Endodermal cell (in vitro differentiated cells): ENCODE data around the gene RBPJL. TPM values are rescaled to one million over a fixed set of nuclear protein-coding genes. Genes with fewer than 3 reads are reported as not detected.
A peak's percentile ranks its signal among the peaks of the same experiment; 100 is the strongest.

ENCODE experiments used
- DNase-seq: peaks from one replicate; pipeline ENCODE4 v3.0.0-alpha.2; 2017
- H3K27ac ChIP-seq: 2 replicates; pipeline ENCODE4 v1.5.1; 2013; ENCODE audit warnings: mild to moderate bottlenecking, low read depth, low read length, moderate library complexity
- H3K27me3 ChIP-seq: 2 replicates; pipeline ENCODE4 v1.6.1; 2013; ENCODE audit warnings: mild to moderate bottlenecking, low read length, moderate library complexity; ENCODE audit not compliant: insufficient read depth, control insufficient read depth, poor library complexity, severe bottlenecking
- H3K36me3 ChIP-seq: 2 replicates; pipeline ENCODE4 v1.7.0; 2013; ENCODE audit warnings: mild to moderate bottlenecking, low read length, moderate library complexity; ENCODE audit not compliant: control insufficient read depth, insufficient read depth
- H3K4me1 ChIP-seq: one replicate; pipeline ENCODE4 v1.7.0; 2013; ENCODE audit warnings: low read length; ENCODE audit not compliant: control insufficient read depth, insufficient read depth
- H3K4me3 ChIP-seq: 2 replicates; pipeline ENCODE4 v1.5.1; 2013; ENCODE audit warnings: mild to moderate bottlenecking, low read length, moderate library complexity
- H3K9ac ChIP-seq: 2 replicates; pipeline ENCODE4 v1.6.1; 2013; ENCODE audit warnings: mild to moderate bottlenecking, low read length, moderate library complexity; ENCODE audit not compliant: poor library complexity, severe bottlenecking; ENCODE audit errors: extremely low read depth
- H3K9me3 ChIP-seq: 2 replicates; pipeline ENCODE4 v1.6.1; 2013; ENCODE audit warnings: mild to moderate bottlenecking, low read length, moderate library complexity; ENCODE audit not compliant: control insufficient read depth
- H3K27ac Mint-ChIP-seq: 2 replicates; pipeline ENCODE4 v1.8.0; 2020; ENCODE audit warnings: mixed read lengths
- H3K27me3 Mint-ChIP-seq: 2 replicates; pipeline ENCODE4 v1.8.0; 2021; ENCODE audit warnings: mild to moderate bottlenecking, mixed read lengths; ENCODE audit not compliant: insufficient read depth
- H3K36me3 Mint-ChIP-seq: 2 replicates; pipeline ENCODE4 v1.8.0; 2020; ENCODE audit warnings: low read depth, mixed read lengths
- H3K4me1 Mint-ChIP-seq: 2 replicates; pipeline ENCODE4 v1.8.0; 2020; ENCODE audit warnings: mixed read lengths
- H3K4me3 Mint-ChIP-seq: 2 replicates; pipeline ENCODE4 v1.8.0; 2020; ENCODE audit warnings: mild to moderate bottlenecking, moderate library complexity, mixed read lengths
- H3K9me3 Mint-ChIP-seq: 2 replicates; pipeline ENCODE4 v1.8.0; 2020; ENCODE audit warnings: mild to moderate bottlenecking, mixed read lengths
- WGBS, 2 experiments: methylation state at CpG; one replicate each; pipeline versions ENCODE4 v1.1.5 to v1.1.7; 2013; ENCODE audit warnings: missing lambda C conversion rate in 2 of 2, mixed read lengths in 1 of 2; ENCODE audit not compliant: insufficient coverage in 1 of 2, insufficient read length in 1 of 2; 5-methylcytosine and 5-hydroxymethylcytosine counted together
- total RNA-seq, 2 donors: library from RNA; stranded (reverse); fragmentation: NEBNext Ultra II Directional in 1 of 2; extraction: Animal tissue kit (Norgen Biotek cat#: 25700) in 1 of 2; gene quantifications; 2 replicates in 1 of 2; 3 replicates in 1 of 2; pipeline ENCODE4 v1.2.1, GENCODE V29; 2021
- TF ChIP-seq, protein P1 (sequence below): fragments of 200-600 bp; sonication (generic); conservative IDR thresholded peaks from 2 replicates; pipeline ENCODE4 v1.5.0; 2021; ENCODE audit warnings: antibody characterized with exemption, mild to moderate bottlenecking

Gene RBPJL
- total RNA-seq, 2 donors from 2014 or later: not detected

GRCh38 chr20:45359069-45359405, 52.4 kb downstream of the RBPJL start:
- Mint-ChIP-seq H3K4me1 (peaks cover 20% of the 10 kb centered on the region), H3K27me3 (no peaks in the 10 kb centered on the region), H3K4me3 (no peak overlapping the region), H3K27ac (no peak overlapping the region), H3K9me3 (no peaks in the 10 kb centered on the region), H3K36me3 (no peaks in the 10 kb centered on the region)
- Histone ChIP-seq H3K27me3 (no peaks in the 10 kb centered on the region), H3K9ac (no peak overlapping the region), H3K4me3 (no peak overlapping the region), H3K36me3 (no peaks in the 10 kb centered on the region), H3K27ac (no peak overlapping the region), H3K9me3 (no peaks in the 10 kb centered on the region), H3K4me1 (peaks cover 2% of the 10 kb centered on the region)
- 88 to 91% methylated on average over 3 to 7 of the region's 7 CpGs for WGBS, 2 experiments
- TF ChIP-seq, protein P1, sequence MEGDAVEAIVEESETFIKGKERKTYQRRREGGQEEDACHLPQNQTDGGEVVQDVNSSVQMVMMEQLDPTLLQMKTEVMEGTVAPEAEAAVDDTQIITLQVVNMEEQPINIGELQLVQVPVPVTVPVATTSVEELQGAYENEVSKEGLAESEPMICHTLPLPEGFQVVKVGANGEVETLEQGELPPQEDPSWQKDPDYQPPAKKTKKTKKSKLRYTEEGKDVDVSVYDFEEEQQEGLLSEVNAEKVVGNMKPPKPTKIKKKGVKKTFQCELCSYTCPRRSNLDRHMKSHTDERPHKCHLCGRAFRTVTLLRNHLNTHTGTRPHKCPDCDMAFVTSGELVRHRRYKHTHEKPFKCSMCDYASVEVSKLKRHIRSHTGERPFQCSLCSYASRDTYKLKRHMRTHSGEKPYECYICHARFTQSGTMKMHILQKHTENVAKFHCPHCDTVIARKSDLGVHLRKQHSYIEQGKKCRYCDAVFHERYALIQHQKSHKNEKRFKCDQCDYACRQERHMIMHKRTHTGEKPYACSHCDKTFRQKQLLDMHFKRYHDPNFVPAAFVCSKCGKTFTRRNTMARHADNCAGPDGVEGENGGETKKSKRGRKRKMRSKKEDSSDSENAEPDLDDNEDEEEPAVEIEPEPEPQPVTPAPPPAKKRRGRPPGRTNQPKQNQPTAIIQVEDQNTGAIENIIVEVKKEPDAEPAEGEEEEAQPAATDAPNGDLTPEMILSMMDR: no peak
- DNase-seq: no peak

DNA sequence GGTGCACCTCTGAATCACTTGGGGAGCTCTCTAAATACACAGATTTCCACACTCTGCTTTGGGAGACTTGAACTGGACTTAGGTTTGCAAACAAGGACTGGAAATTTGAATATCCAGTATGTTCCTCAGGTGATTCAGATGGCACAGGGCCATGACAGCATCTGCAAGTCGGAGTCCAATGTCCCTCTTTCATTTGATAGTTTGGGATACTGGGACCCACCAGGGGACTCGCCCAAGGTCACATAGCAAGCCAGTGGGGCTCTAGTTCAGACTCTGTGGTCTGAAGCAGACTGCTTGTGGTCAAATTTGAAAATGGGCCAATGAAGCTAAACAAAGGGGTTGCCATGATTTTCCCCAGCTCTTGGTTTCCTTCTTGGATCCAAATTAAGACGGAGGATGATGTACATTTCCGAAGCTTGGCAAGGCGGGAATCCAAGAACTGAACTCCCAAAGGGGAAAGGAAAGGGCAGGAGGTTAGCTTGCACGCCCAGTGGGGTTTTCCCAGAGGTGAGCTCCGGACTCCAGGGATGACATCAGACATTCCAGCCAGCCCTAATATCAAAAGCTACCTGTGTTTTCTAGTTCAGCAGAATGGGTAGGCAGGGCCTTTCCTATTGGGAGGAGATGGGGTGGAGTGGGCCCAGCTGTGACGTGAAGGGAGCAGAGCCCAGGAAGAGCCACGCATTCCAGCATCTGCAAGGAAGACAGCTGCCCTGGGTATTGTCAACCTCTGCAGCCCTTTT, 52.9 kb downstream of the RBPJL start:
- WGBS, 2 experiments: 91 to 96% methylated on average over 8 to 9 of the region's 9 CpGs
- TF ChIP-seq, protein P1: no peak
- Mint-ChIP-seq H3K9me3 (no peaks in the 10 kb centered on the region), H3K4me3 (no peak overlapping the region), H3K27ac (no peak overlapping the region), H3K4me1 (peaks cover 18% of the 10 kb centered on the region), H3K27me3 (no peaks in the 10 kb centered on the region), H3K36me3 (no peaks in the 10 kb centered on the region)
- Histone ChIP-seq H3K4me1 (peaks cover 2% of the 10 kb centered on the region), H3K27ac (no peak overlapping the region), H3K9me3 (no peaks in the 10 kb centered on the region), H3K9ac (no peak overlapping the region), H3K27me3 (no peaks in the 10 kb centered on the region), H3K4me3 (no peak overlapping the region), H3K36me3 (no peaks in the 10 kb centered on the region)
- DNase-seq: peak; percentile 51

DNA sequence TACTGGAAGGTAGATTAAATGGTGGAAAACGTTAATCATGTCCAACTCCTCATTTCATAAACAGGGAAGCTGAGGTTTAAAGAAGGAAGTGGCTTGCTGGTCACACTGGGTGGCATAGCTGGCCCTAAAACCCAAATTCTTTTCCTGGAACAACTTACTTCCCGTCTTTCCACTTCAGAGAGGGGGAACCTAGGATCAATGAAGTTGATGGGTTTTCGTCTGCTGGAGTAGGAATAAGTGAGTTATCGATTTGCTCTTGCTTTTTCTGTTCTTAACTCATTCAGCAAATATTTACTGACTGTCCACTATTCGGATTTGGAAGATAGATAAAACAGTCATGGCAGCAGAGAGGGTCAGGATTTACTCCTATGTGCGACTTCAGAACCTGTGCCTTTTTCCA, 55.2 kb downstream of the RBPJL start:
- H3K27me3 ChIP-seq: no peaks in the 10 kb centered on the region
- H3K36me3 ChIP-seq: peaks cover 16% of the 10 kb centered on the region
- Mint-ChIP-seq H3K4me1 (peaks cover 26% of the 10 kb centered on the region), H3K27ac (no peak overlapping the region), H3K9me3 (no peaks in the 10 kb centered on the region), H3K36me3 (peaks cover 11% of the 10 kb centered on the region), H3K4me3 (no peak overlapping the region), H3K27me3 (no peaks in the 10 kb centered on the region)
- H3K4me3 ChIP-seq: no peak overlapping the region
- WGBS, 2 experiments: 90 to 100% methylated on average over 3 to 6 of the region's 6 CpGs
- peak; percentile 10 for DNase-seq
- no peak overlapping the region for H3K9ac ChIP-seq
- no peak overlapping the region for H3K27ac ChIP-seq
- TF ChIP-seq, protein P1: no peak
- no peaks in the 10 kb centered on the region for H3K9me3 ChIP-seq
- no peaks in the 10 kb centered on the region for H3K4me1 ChIP-seq
